ENCODE measurements around the gene RPL13A. TPM values are rescaled to one million over a fixed set of nuclear protein-coding genes. Genes with fewer than 3 reads are reported as not detected.

Gene RPL13A
- total and polyA plus RNA-seq, 2 of the 13 experiments (the other 11 are each of a cell fraction or from before 2014, with no cell fraction given): 2,601 to 3,407 TPM

GRCh38 chr19:49453013-49453756 is 34.2 kb upstream of the RPL13A start, which contains the start of gene ALDH16A1 (continued):
- TF ChIP-seq, protein P1, sequence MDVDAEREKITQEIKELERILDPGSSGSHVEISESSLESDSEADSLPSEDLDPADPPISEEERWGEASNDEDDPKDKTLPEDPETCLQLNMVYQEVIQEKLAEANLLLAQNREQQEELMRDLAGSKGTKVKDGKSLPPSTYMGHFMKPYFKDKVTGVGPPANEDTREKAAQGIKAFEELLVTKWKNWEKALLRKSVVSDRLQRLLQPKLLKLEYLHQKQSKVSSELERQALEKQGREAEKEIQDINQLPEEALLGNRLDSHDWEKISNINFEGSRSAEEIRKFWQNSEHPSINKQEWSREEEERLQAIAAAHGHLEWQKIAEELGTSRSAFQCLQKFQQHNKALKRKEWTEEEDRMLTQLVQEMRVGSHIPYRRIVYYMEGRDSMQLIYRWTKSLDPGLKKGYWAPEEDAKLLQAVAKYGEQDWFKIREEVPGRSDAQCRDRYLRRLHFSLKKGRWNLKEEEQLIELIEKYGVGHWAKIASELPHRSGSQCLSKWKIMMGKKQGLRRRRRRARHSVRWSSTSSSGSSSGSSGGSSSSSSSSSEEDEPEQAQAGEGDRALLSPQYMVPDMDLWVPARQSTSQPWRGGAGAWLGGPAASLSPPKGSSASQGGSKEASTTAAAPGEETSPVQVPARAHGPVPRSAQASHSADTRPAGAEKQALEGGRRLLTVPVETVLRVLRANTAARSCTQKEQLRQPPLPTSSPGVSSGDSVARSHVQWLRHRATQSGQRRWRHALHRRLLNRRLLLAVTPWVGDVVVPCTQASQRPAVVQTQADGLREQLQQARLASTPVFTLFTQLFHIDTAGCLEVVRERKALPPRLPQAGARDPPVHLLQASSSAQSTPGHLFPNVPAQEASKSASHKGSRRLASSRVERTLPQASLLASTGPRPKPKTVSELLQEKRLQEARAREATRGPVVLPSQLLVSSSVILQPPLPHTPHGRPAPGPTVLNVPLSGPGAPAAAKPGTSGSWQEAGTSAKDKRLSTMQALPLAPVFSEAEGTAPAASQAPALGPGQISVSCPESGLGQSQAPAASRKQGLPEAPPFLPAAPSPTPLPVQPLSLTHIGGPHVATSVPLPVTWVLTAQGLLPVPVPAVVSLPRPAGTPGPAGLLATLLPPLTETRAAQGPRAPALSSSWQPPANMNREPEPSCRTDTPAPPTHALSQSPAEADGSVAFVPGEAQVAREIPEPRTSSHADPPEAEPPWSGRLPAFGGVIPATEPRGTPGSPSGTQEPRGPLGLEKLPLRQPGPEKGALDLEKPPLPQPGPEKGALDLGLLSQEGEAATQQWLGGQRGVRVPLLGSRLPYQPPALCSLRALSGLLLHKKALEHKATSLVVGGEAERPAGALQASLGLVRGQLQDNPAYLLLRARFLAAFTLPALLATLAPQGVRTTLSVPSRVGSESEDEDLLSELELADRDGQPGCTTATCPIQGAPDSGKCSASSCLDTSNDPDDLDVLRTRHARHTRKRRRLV (CRISPR knock-in tag; IDR thresholded peaks at IDR 0.05): no peak; the same call in 1 of the 2 replicates
- TF ChIP-seq TBP (CRISPR knock-in tag; IDR thresholded peaks at IDR 0.05): no peak
- no peak for TF ChIP-seq NAIF1 (CRISPR knock-in tag; IDR thresholded peaks at IDR 0.05; ENCODE audit: borderline replicate concordance)
- TF ChIP-seq, protein P2, sequence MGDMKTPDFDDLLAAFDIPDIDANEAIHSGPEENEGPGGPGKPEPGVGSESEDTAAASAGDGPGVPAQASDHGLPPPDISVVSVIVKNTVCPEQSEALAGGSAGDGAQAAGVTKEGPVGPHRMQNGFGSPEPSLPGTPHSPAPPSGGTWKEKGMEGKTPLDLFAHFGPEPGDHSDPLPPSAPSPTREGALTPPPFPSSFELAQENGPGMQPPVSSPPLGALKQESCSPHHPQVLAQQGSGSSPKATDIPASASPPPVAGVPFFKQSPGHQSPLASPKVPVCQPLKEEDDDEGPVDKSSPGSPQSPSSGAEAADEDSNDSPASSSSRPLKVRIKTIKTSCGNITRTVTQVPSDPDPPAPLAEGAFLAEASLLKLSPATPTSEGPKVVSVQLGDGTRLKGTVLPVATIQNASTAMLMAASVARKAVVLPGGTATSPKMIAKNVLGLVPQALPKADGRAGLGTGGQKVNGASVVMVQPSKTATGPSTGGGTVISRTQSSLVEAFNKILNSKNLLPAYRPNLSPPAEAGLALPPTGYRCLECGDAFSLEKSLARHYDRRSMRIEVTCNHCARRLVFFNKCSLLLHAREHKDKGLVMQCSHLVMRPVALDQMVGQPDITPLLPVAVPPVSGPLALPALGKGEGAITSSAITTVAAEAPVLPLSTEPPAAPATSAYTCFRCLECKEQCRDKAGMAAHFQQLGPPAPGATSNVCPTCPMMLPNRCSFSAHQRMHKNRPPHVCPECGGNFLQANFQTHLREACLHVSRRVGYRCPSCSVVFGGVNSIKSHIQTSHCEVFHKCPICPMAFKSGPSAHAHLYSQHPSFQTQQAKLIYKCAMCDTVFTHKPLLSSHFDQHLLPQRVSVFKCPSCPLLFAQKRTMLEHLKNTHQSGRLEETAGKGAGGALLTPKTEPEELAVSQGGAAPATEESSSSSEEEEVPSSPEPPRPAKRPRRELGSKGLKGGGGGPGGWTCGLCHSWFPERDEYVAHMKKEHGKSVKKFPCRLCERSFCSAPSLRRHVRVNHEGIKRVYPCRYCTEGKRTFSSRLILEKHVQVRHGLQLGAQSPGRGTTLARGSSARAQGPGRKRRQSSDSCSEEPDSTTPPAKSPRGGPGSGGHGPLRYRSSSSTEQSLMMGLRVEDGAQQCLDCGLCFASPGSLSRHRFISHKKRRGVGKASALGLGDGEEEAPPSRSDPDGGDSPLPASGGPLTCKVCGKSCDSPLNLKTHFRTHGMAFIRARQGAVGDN (CRISPR knock-in tag; IDR thresholded peaks at IDR 0.05): peak; percentile 90
- TF ChIP-seq MBD4 (IDR thresholded peaks at IDR 0.05; ENCODE audit: borderline replicate concordance, low read length): no peak
- TF ChIP-seq, protein P3, sequence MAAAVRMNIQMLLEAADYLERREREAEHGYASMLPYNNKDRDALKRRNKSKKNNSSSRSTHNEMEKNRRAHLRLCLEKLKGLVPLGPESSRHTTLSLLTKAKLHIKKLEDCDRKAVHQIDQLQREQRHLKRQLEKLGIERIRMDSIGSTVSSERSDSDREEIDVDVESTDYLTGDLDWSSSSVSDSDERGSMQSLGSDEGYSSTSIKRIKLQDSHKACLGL (CRISPR knock-in tag; IDR thresholded peaks at IDR 0.05): peak; percentile 87
- TF ChIP-seq TSC22D2 (CRISPR knock-in tag; IDR thresholded peaks at IDR 0.05; ENCODE audit: borderline replicate concordance): no peak
- no peak for TF ChIP-seq NONO (IDR thresholded peaks at IDR 0.05)
- peak; percentile 19; the same call in 1 of the 2 replicates for TF ChIP-seq NONO (CRISPR knock-in tag; conservative IDR thresholded peaks at IDR 0.05)
- no peak for TF ChIP-seq JUNB (CRISPR knock-in tag; IDR thresholded peaks at IDR 0.05; ENCODE audit: borderline replicate concordance)
- no peak for TF ChIP-seq ZBED4 (CRISPR knock-in tag; IDR thresholded peaks at IDR 0.05; ENCODE audit: borderline replicate concordance)
- TF ChIP-seq KLF9 (CRISPR knock-in tag; IDR thresholded peaks at IDR 0.05; ENCODE audit: low read depth): no peak
- no peak for TF ChIP-seq PCBP1 (IDR thresholded peaks at IDR 0.05; ENCODE audit: borderline replicate concordance, low read depth, low read length)
- TF ChIP-seq RBM39 (IDR thresholded peaks at IDR 0.05; ENCODE audit: low read depth, low read length, poor library complexity, severe bottlenecking): peak; percentile 82
- TF ChIP-seq ZNF674 (CRISPR knock-in tag; IDR thresholded peaks at IDR 0.05; ENCODE audit: low read depth): no peak

Measured in HepG2 (cell line).